ENCODE measurements around the gene POC1A.

DNA sequence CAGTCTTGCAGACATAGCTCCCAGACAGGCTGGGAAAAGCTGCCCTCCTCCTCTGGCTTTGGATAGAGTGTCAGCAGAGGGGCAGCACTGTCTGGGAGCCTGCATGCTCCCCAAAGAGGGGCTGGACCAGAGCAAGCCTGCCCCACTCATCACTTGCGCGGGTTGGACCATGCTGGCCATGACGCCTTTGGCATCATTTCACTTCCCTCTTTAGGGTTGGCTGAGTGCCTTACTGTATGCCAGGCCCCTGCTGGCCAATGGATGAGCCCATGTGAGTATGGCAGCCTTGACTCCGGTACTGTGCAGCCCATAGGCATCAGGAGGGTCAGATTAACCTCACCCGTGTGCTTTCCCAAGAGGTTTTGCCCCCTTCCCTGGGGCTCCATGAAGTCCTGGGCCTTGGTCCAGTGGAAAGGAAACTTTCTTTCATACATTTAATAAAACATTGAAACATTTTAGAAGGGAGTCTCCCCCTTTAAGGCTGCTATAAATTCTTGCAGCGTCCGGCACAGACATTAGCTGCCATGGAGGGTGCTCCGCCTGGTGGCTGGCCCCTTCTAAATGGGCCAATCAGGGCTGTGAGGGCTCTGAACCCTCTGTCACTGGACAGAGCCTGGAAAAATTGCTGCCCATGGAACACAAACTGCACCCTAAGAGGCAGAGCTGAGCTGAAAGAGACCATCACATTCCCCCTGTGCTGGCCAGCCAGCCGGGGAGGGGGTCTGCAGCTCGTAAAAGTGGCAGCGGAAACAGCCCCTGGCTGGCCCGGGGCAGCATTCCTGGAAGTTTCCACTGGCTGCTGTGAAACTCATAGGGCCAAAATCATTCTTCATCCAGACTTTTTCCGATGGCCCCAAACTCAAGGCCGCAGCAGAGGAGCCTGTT lies 77.1 kb downstream of the POC1A start:
- TF ChIP-seq, protein P1, sequence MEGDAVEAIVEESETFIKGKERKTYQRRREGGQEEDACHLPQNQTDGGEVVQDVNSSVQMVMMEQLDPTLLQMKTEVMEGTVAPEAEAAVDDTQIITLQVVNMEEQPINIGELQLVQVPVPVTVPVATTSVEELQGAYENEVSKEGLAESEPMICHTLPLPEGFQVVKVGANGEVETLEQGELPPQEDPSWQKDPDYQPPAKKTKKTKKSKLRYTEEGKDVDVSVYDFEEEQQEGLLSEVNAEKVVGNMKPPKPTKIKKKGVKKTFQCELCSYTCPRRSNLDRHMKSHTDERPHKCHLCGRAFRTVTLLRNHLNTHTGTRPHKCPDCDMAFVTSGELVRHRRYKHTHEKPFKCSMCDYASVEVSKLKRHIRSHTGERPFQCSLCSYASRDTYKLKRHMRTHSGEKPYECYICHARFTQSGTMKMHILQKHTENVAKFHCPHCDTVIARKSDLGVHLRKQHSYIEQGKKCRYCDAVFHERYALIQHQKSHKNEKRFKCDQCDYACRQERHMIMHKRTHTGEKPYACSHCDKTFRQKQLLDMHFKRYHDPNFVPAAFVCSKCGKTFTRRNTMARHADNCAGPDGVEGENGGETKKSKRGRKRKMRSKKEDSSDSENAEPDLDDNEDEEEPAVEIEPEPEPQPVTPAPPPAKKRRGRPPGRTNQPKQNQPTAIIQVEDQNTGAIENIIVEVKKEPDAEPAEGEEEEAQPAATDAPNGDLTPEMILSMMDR (conservative IDR thresholded peaks at IDR 0.05; ENCODE audit: low read depth in 2 of 2), result 0 out of 4 replicates have a peak, but pooled peaks of 1 of the 2 experiments have one; percentile 9
- no peak for TF ChIP-seq EZH2 (IDR thresholded peaks at IDR 0.05; ENCODE audit: low read depth, unreplicated experiment)
- TF ChIP-seq EZH2phosphoT487 (IDR thresholded peaks at IDR 0.05; ENCODE audit: unreplicated experiment), result no peak
- TF ChIP-seq POLR2AphosphoS5 (IDR thresholded peaks at IDR 0.05; ENCODE audit: low read depth), result no peak
- TF ChIP-seq CREB1 (CRISPR knock-in tag; IDR thresholded peaks at IDR 0.05; ENCODE audit: low read depth), result no peak
- no peak for TF ChIP-seq JUNB (IDR thresholded peaks at IDR 0.05; ENCODE audit: unreplicated experiment)
- no peak for TF ChIP-seq NANOG (IDR thresholded peaks at IDR 0.05; ENCODE audit: borderline replicate concordance)
- TF ChIP-seq, protein P2, sequence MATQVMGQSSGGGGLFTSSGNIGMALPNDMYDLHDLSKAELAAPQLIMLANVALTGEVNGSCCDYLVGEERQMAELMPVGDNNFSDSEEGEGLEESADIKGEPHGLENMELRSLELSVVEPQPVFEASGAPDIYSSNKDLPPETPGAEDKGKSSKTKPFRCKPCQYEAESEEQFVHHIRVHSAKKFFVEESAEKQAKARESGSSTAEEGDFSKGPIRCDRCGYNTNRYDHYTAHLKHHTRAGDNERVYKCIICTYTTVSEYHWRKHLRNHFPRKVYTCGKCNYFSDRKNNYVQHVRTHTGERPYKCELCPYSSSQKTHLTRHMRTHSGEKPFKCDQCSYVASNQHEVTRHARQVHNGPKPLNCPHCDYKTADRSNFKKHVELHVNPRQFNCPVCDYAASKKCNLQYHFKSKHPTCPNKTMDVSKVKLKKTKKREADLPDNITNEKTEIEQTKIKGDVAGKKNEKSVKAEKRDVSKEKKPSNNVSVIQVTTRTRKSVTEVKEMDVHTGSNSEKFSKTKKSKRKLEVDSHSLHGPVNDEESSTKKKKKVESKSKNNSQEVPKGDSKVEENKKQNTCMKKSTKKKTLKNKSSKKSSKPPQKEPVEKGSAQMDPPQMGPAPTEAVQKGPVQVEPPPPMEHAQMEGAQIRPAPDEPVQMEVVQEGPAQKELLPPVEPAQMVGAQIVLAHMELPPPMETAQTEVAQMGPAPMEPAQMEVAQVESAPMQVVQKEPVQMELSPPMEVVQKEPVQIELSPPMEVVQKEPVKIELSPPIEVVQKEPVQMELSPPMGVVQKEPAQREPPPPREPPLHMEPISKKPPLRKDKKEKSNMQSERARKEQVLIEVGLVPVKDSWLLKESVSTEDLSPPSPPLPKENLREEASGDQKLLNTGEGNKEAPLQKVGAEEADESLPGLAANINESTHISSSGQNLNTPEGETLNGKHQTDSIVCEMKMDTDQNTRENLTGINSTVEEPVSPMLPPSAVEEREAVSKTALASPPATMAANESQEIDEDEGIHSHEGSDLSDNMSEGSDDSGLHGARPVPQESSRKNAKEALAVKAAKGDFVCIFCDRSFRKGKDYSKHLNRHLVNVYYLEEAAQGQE (IDR thresholded peaks at IDR 0.05; ENCODE audit: unreplicated experiment), result no peak
- no peak for TF ChIP-seq ZNF114 (CRISPR knock-in tag; IDR thresholded peaks at IDR 0.05)
- TF ChIP-seq ZNF331 (CRISPR knock-in tag; IDR thresholded peaks at IDR 0.05; ENCODE audit: low read depth), result no peak
- TF ChIP-seq, protein P3, sequence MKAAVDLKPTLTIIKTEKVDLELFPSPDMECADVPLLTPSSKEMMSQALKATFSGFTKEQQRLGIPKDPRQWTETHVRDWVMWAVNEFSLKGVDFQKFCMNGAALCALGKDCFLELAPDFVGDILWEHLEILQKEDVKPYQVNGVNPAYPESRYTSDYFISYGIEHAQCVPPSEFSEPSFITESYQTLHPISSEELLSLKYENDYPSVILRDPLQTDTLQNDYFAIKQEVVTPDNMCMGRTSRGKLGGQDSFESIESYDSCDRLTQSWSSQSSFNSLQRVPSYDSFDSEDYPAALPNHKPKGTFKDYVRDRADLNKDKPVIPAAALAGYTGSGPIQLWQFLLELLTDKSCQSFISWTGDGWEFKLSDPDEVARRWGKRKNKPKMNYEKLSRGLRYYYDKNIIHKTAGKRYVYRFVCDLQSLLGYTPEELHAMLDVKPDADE (IDR thresholded peaks at IDR 0.05), result no peak
- TF ChIP-seq, protein P4, sequence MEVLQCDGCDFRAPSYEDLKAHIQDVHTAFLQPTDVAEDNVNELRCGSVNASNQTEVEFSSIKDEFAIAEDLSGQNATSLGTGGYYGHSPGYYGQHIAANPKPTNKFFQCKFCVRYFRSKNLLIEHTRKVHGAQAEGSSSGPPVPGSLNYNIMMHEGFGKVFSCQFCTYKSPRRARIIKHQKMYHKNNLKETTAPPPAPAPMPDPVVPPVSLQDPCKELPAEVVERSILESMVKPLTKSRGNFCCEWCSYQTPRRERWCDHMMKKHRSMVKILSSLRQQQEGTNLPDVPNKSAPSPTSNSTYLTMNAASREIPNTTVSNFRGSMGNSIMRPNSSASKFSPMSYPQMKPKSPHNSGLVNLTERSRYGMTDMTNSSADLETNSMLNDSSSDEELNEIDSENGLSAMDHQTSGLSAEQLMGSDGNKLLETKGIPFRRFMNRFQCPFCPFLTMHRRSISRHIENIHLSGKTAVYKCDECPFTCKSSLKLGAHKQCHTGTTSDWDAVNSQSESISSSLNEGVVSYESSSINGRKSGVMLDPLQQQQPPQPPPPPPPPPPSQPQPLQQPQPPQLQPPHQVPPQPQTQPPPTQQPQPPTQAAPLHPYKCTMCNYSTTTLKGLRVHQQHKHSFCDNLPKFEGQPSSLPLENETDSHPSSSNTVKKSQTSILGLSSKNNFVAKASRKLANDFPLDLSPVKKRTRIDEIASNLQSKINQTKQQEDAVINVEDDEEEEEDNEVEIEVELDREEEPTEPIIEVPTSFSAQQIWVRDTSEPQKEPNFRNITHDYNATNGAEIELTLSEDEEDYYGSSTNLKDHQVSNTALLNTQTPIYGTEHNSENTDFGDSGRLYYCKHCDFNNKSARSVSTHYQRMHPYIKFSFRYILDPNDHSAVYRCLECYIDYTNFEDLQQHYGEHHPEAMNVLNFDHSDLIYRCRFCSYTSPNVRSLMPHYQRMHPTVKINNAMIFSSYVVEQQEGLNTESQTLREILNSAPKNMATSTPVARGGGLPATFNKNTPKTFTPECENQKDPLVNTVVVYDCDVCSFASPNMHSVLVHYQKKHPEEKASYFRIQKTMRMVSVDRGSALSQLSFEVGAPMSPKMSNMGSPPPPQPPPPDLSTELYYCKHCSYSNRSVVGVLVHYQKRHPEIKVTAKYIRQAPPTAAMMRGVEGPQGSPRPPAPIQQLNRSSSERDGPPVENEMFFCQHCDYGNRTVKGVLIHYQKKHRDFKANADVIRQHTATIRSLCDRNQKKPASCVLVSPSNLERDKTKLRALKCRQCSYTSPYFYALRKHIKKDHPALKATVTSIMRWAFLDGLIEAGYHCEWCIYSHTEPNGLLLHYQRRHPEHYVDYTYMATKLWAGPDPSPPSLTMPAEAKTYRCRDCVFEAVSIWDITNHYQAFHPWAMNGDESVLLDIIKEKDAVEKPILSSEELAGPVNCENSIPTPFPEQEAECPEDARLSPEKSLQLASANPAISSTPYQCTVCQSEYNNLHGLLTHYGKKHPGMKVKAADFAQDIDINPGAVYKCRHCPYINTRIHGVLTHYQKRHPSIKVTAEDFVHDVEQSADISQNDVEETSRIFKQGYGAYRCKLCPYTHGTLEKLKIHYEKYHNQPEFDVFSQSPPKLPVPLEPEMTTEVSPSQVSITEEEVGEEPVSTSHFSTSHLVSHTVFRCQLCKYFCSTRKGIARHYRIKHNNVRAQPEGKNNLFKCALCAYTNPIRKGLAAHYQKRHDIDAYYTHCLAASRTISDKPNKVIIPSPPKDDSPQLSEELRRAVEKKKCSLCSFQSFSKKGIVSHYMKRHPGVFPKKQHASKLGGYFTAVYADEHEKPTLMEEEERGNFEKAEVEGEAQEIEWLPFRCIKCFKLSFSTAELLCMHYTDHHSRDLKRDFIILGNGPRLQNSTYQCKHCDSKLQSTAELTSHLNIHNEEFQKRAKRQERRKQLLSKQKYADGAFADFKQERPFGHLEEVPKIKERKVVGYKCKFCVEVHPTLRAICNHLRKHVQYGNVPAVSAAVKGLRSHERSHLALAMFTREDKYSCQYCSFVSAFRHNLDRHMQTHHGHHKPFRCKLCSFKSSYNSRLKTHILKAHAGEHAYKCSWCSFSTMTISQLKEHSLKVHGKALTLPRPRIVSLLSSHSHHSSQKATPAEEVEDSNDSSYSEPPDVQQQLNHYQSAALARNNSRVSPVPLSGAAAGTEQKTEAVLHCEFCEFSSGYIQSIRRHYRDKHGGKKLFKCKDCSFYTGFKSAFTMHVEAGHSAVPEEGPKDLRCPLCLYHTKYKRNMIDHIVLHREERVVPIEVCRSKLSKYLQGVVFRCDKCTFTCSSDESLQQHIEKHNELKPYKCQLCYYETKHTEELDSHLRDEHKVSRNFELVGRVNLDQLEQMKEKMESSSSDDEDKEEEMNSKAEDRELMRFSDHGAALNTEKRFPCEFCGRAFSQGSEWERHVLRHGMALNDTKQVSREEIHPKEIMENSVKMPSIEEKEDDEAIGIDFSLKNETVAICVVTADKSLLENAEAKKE (CRISPR knock-in tag; IDR thresholded peaks at IDR 0.05), result no peak

All from GM23338 (cell line).